Measurements from ENCODE around the gene PTBP1. TPM values are rescaled to one million over a fixed set of nuclear protein-coding genes. Genes with fewer than 3 reads are reported as not detected.

Gene PTBP1
- total and polyA plus RNA-seq, 2 of the 13 experiments (the other 11 are each of a cell fraction or from before 2014, with no cell fraction given): 195 to 288 TPM

DNA sequence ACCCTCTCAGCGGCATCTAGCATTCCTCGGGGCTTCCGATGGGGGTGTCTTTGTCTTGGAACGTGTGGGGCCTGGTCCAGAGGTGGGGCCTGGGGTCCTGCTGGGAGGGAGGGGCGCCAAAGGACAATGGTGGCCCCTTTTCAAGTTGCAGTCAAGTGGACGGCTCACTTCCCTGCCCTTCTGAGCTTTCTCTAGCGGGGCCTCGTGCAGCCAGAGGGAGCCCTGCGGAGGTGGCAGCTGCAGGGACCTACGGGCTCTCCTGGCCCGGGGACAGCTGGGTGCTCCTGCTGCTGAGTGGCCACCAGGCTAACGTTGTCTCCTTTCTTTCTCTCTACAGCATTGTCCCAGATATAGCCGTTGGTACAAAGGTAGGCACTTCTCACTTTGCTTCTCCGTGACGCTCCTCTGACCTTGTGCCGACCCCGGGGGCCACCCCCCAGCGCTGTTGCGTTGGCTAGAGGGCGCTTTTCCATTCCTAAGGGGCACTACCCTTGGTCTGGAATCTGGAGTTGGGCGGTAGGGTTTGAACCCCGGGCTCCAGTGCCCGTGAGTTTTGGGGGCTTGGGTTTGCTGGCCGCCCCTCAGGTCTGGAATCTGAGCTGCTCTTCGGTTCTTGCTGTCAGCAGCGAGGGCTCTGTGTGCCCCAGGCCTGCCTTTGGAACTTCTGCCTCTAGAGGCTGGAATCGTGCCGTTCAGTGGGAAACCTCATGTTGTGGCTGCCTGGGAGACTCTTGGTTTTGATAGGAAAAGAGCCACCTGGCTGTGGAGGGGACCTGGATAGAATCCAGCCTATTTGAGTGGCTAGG lies 2.0 kb downstream of the PTBP1 start (continued):
- TF ChIP-seq ISL2 (CRISPR knock-in tag; IDR thresholded peaks at IDR 0.05): no peak
- TF ChIP-seq, protein P1, sequence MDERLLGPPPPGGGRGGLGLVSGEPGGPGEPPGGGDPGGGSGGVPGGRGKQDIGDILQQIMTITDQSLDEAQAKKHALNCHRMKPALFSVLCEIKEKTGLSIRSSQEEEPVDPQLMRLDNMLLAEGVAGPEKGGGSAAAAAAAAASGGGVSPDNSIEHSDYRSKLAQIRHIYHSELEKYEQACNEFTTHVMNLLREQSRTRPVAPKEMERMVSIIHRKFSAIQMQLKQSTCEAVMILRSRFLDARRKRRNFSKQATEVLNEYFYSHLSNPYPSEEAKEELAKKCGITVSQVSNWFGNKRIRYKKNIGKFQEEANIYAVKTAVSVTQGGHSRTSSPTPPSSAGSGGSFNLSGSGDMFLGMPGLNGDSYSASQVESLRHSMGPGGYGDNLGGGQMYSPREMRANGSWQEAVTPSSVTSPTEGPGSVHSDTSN (CRISPR knock-in tag; IDR thresholded peaks at IDR 0.05): no peak
- TF ChIP-seq ZNF775 (CRISPR knock-in tag; IDR thresholded peaks at IDR 0.05; ENCODE audit: borderline replicate concordance): no peak
- no peak for TF ChIP-seq NFKBIZ (CRISPR knock-in tag; IDR thresholded peaks at IDR 0.05)
- TF ChIP-seq TSC22D2 (CRISPR knock-in tag; IDR thresholded peaks at IDR 0.05; ENCODE audit: borderline replicate concordance): no peak
- TF ChIP-seq, protein P2, sequence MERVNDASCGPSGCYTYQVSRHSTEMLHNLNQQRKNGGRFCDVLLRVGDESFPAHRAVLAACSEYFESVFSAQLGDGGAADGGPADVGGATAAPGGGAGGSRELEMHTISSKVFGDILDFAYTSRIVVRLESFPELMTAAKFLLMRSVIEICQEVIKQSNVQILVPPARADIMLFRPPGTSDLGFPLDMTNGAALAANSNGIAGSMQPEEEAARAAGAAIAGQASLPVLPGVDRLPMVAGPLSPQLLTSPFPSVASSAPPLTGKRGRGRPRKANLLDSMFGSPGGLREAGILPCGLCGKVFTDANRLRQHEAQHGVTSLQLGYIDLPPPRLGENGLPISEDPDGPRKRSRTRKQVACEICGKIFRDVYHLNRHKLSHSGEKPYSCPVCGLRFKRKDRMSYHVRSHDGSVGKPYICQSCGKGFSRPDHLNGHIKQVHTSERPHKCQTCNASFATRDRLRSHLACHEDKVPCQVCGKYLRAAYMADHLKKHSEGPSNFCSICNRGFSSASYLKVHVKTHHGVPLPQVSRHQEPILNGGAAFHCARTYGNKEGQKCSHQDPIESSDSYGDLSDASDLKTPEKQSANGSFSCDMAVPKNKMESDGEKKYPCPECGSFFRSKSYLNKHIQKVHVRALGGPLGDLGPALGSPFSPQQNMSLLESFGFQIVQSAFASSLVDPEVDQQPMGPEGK (CRISPR knock-in tag; IDR thresholded peaks at IDR 0.05): peak; percentile 95
- 0 out of 2 replicates have a peak, but pooled peaks have one; percentile 39 for TF ChIP-seq ZNF263 (CRISPR knock-in tag; IDR thresholded peaks at IDR 0.05)
- TF ChIP-seq, protein P3, sequence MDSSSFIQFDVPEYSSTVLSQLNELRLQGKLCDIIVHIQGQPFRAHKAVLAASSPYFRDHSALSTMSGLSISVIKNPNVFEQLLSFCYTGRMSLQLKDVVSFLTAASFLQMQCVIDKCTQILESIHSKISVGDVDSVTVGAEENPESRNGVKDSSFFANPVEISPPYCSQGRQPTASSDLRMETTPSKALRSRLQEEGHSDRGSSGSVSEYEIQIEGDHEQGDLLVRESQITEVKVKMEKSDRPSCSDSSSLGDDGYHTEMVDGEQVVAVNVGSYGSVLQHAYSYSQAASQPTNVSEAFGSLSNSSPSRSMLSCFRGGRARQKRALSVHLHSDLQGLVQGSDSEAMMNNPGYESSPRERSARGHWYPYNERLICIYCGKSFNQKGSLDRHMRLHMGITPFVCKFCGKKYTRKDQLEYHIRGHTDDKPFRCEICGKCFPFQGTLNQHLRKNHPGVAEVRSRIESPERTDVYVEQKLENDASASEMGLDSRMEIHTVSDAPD (CRISPR knock-in tag; IDR thresholded peaks at IDR 0.05): no peak
- no peak for TF ChIP-seq ZNF446 (CRISPR knock-in tag; IDR thresholded peaks at IDR 0.05)
- no peak for TF ChIP-seq ZNF335 (CRISPR knock-in tag; IDR thresholded peaks at IDR 0.05)
- TF ChIP-seq, protein P4, sequence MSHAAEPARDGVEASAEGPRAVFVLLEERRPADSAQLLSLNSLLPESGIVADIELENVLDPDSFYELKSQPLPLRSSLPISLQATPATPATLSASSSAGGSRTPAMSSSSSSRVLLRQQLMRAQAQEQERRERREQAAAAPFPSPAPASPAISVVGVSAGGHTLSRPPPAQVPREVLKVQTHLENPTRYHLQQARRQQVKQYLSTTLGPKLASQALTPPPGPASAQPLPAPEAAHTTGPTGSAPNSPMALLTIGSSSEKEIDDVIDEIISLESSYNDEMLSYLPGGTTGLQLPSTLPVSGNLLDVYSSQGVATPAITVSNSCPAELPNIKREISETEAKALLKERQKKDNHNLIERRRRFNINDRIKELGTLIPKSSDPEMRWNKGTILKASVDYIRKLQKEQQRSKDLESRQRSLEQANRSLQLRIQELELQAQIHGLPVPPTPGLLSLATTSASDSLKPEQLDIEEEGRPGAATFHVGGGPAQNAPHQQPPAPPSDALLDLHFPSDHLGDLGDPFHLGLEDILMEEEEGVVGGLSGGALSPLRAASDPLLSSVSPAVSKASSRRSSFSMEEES (CRISPR knock-in tag; IDR thresholded peaks at IDR 0.05): no peak
- peak; percentile 86 for TF ChIP-seq RXRA (CRISPR knock-in tag; IDR thresholded peaks at IDR 0.05)
- TF ChIP-seq ZBTB21 (CRISPR knock-in tag; IDR thresholded peaks at IDR 0.05): 0 out of 2 replicates have a peak, but pooled peaks have one; percentile 12
- no peak for TF ChIP-seq SP5 (CRISPR knock-in tag; IDR thresholded peaks at IDR 0.05; ENCODE audit: borderline replicate concordance, low read depth)
- TF ChIP-seq, protein P5, sequence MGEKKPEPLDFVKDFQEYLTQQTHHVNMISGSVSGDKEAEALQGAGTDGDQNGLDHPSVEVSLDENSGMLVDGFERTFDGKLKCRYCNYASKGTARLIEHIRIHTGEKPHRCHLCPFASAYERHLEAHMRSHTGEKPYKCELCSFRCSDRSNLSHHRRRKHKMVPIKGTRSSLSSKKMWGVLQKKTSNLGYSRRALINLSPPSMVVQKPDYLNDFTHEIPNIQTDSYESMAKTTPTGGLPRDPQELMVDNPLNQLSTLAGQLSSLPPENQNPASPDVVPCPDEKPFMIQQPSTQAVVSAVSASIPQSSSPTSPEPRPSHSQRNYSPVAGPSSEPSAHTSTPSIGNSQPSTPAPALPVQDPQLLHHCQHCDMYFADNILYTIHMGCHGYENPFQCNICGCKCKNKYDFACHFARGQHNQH (CRISPR knock-in tag; IDR thresholded peaks at IDR 0.05): no peak
- TF ChIP-seq HNRNPK (IDR thresholded peaks at IDR 0.05; ENCODE audit: low read depth, low read length, poor library complexity, severe bottlenecking): no peak
- no peak for TF ChIP-seq PLRG1 (conservative IDR thresholded peaks at IDR 0.05)
- no peak for TF ChIP-seq ZNF598 (CRISPR knock-in tag; IDR thresholded peaks at IDR 0.05; ENCODE audit: borderline replicate concordance)
- no peak for TF ChIP-seq CENPT (CRISPR knock-in tag; IDR thresholded peaks at IDR 0.05; ENCODE audit: low read depth)
- TF ChIP-seq, protein P6, sequence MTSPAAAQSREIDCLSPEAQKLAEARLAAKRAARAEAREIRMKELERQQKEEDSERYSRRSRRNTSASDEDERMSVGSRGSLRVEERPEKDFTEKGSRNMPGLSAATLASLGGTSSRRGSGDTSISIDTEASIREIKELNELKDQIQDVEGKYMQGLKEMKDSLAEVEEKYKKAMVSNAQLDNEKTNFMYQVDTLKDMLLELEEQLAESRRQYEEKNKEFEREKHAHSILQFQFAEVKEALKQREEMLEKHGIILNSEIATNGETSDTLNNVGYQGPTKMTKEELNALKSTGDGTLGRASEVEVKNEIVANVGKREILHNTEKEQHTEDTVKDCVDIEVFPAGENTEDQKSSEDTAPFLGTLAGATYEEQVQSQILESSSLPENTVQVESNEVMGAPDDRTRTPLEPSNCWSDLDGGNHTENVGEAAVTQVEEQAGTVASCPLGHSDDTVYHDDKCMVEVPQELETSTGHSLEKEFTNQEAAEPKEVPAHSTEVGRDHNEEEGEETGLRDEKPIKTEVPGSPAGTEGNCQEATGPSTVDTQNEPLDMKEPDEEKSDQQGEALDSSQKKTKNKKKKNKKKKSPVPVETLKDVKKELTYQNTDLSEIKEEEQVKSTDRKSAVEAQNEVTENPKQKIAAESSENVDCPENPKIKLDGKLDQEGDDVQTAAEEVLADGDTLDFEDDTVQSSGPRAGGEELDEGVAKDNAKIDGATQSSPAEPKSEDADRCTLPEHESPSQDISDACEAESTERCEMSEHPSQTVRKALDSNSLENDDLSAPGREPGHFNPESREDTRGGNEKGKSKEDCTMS (CRISPR knock-in tag; conservative IDR thresholded peaks at IDR 0.05): no peak
